GM12872 (cell line): ENCODE data around the gene FRMPD2.

ENCODE experiments used
- TF ChIP-seq, protein P1 (sequence below): IDR thresholded peaks from 3 replicates; pipeline ENCODE4 v1.5.1; 2011; ENCODE audit warnings: low read depth, mild to moderate bottlenecking, low read length, moderate library complexity; ENCODE audit not compliant: insufficient read depth

The FRMPD2 gene

DNA sequence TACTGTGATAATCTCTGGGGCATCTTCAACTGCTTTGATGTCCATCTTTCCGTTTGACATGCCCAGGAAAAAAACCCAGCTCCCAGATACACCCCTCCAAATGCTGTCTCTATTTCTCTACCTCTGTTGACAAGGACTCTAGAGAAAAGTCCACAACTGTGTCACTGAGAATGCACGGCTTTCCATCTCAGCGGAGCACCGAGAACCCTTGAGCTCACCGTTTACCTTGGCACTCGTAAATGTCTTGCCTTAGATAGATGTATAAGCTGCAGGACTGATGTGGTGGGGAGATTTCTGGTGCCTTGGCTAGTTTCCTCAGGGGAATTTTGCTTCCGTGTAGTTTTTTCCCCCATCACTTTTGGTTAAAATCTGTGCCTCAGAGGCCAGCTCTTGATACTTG lies 24.6 kb upstream of the FRMPD2 start:
- TF ChIP-seq, protein P1, sequence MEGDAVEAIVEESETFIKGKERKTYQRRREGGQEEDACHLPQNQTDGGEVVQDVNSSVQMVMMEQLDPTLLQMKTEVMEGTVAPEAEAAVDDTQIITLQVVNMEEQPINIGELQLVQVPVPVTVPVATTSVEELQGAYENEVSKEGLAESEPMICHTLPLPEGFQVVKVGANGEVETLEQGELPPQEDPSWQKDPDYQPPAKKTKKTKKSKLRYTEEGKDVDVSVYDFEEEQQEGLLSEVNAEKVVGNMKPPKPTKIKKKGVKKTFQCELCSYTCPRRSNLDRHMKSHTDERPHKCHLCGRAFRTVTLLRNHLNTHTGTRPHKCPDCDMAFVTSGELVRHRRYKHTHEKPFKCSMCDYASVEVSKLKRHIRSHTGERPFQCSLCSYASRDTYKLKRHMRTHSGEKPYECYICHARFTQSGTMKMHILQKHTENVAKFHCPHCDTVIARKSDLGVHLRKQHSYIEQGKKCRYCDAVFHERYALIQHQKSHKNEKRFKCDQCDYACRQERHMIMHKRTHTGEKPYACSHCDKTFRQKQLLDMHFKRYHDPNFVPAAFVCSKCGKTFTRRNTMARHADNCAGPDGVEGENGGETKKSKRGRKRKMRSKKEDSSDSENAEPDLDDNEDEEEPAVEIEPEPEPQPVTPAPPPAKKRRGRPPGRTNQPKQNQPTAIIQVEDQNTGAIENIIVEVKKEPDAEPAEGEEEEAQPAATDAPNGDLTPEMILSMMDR = no peak

GRCh38 chr10:48296576-48297098 lies 22.1 kb upstream of the FRMPD2 start:
- TF ChIP-seq, protein P1 = no peak

GRCh38 chr10:48294431-48294830 lies 19.9 kb upstream of the FRMPD2 start:
- TF ChIP-seq, protein P1 = no peak

DNA sequence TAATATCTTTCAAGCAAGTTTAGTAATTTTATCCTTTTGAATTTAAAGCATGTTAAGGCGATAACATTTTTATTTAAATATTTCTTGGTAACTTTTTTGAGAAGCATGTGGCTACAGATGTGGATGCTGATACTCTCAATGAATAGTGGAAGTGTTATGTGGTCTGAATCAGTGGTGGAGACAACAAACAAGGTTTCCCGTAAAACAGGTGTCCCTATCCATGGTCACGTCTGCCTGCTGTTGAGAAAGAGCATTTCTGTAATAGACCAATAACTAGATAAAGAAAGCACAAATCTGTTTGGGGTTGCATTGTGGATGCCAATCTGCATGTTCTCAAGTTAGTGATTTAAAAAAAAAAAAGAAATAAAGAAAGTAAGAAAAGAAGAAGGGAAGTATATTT lies 18.1 kb upstream of the FRMPD2 start:
- TF ChIP-seq, protein P1 = no peak

GRCh38 chr10:48291190-48291589 lies 16.7 kb upstream of the FRMPD2 start:
- TF ChIP-seq, protein P1 = no peak

DNA sequence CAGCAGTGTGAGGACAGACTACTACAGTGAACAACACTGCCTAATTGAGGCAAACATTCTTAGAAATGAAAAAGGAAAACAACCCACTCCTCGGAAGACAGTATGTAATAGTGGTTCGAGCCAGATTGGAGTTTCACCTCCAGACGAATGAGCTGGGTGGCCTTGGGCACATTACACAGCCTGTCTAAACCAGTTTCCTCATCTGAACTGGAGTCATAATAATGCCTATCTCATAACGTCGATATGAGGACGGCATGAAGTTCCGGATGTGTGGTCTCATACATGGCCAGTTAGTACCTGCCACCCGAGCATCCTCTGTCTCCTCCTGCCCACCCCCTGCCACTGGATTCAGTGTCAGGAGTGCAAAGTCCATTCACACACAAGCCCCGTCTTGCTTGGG lies 15.8 kb upstream of the FRMPD2 start:
- TF ChIP-seq, protein P1 = no peak

GRCh38 chr10:48289501-48290238 lies 15.2 kb upstream of the FRMPD2 start:
- TF ChIP-seq, protein P1 = peak; percentile 91
